Astrocyte (in vitro differentiated cells and primary cell): ENCODE results near the gene ST8SIA6. TPM values are rescaled to one million over a fixed set of nuclear protein-coding genes. Genes with fewer than 3 reads are reported as not detected.

Experiments used
- DNase-seq: peaks from one replicate; pipeline ENCODE4 v3.0.0-alpha.2; 2010; ENCODE audit warnings: low read depth
- FAIRE-seq: peaks from 2 replicates; lab custom pipeline; 2011; peaks lifted over from hg19 to GRCh38; lab: Jason Lieb, UNC
- H2AFZ ChIP-seq: 2 replicates; pipeline ENCODE4 v1.6.0; 2012; ENCODE audit warnings: low read depth, low read length, inconsistent platforms
- H3K27ac ChIP-seq: 2 replicates; pipeline ENCODE4 v1.5.1; 2011; ENCODE audit warnings: low read depth, low read length, inconsistent platforms
- H3K27me3 ChIP-seq: 2 replicates; pipeline ENCODE4 v1.6.0; 2011; ENCODE audit warnings: low read length, inconsistent platforms; ENCODE audit not compliant: insufficient read depth
- H3K36me3 ChIP-seq: 2 replicates; pipeline ENCODE4 v1.5.1; 2011; ENCODE audit warnings: low read length, inconsistent platforms; ENCODE audit not compliant: insufficient read depth
- H3K4me1 ChIP-seq: 2 replicates; pipeline ENCODE4 v1.5.1; 2011; ENCODE audit warnings: low read length, inconsistent platforms; ENCODE audit not compliant: insufficient read depth
- H3K4me2 ChIP-seq: 2 replicates; pipeline ENCODE4 v1.6.0; 2012; ENCODE audit warnings: low read length, inconsistent platforms
- H3K4me3 ChIP-seq: 2 replicates; pipeline ENCODE4 v1.5.1; 2011; ENCODE audit warnings: low read depth, mild to moderate bottlenecking, low read length, inconsistent platforms; ENCODE audit not compliant: insufficient read depth
- H3K79me2 ChIP-seq: 2 replicates; pipeline ENCODE4 v1.6.0; 2012; ENCODE audit warnings: mild to moderate bottlenecking, low read length, inconsistent platforms; ENCODE audit not compliant: insufficient read depth
- H3K9ac ChIP-seq: 2 replicates; pipeline ENCODE4 v1.6.0; 2012; ENCODE audit warnings: mild to moderate bottlenecking, low read length, inconsistent platforms
- H3K9me3 ChIP-seq: 2 replicates; pipeline ENCODE4 v1.5.1; 2012; ENCODE audit warnings: low read depth, mild to moderate bottlenecking, low read length, inconsistent platforms; ENCODE audit not compliant: insufficient read depth
- H4K20me1 ChIP-seq: 2 replicates; pipeline ENCODE4 v1.6.0; 2012; ENCODE audit warnings: low read length, inconsistent platforms; ENCODE audit not compliant: insufficient read depth
- H3K27ac Mint-ChIP-seq: one replicate; pipeline ENCODE4 v1.8.0; 2021; ENCODE audit warnings: mild to moderate bottlenecking, mixed read lengths; ENCODE audit not compliant: unreplicated experiment
- H3K27me3 Mint-ChIP-seq: one replicate; pipeline ENCODE4 v1.8.0; 2021; ENCODE audit warnings: low read depth, mixed read lengths; ENCODE audit not compliant: unreplicated experiment
- H3K36me3 Mint-ChIP-seq: one replicate; pipeline ENCODE4 v1.8.0; 2021; ENCODE audit warnings: low read depth, mixed read lengths; ENCODE audit not compliant: unreplicated experiment
- H3K4me1 Mint-ChIP-seq: one replicate; pipeline ENCODE4 v1.8.0; 2021; ENCODE audit warnings: low read depth, mixed read lengths; ENCODE audit not compliant: unreplicated experiment
- H3K4me3 Mint-ChIP-seq: one replicate; pipeline ENCODE4 v1.8.0; 2021; ENCODE audit warnings: mild to moderate bottlenecking, moderate library complexity, mixed read lengths; ENCODE audit not compliant: unreplicated experiment
- H3K9me3 Mint-ChIP-seq: one replicate; pipeline ENCODE4 v1.8.0; 2021; ENCODE audit warnings: mild to moderate bottlenecking, mixed read lengths; ENCODE audit not compliant: unreplicated experiment
- CTCF ChIP-seq: IDR thresholded peaks from 2 replicates; pipeline ENCODE4 v1.5.1; 2011; ENCODE audit warnings: low read depth, mild to moderate bottlenecking, inconsistent platforms, low read length, moderate library complexity; ENCODE audit not compliant: insufficient read depth
- EZH2 ChIP-seq: IDR thresholded peaks from 2 replicates; pipeline ENCODE4 v1.6.1; 2012; ENCODE audit warnings: mild to moderate bottlenecking, low read length, inconsistent platforms; ENCODE audit not compliant: insufficient read depth
- total RNA-seq: library from RNA; stranded (reverse); gene quantifications from 2 replicates; pipeline ENCODE4 v1.2.1, GENCODE V29; 2021

The ST8SIA6 gene
- total RNA-seq, 1 donor from 2014 or later: not detected

DNA sequence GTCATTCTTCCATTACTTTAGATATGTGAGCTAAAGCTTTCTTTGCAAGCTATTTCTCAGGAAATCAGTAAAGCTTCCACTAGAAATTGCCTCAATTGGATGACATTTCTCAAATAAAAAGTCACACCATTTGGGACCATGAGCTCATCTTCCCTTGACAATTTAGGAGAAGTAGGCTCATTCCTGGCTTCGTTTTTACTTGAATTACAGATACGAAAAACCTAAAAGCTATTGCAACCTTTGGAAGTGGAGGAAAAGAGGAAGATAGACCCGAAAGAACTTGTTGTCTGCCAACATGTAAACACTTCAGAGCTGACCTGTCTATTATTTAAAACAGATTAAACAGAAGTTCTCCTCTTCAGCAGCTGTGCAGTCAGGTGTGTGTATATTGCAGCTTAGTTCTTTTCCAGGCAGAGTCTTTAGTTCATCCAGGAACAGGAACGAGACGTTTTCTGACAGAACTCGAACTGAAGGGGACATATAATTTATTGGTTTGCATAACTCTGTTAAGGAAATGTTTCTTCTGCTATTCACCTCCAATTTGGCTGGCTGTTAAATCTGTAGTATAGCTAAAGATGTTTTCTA is 43.1 kb upstream of the ST8SIA6 start:
- H3K4me2 ChIP-seq: no peak overlapping the region
- no peak overlapping the region for H3K4me3 Mint-ChIP-seq
- H3K9me3 Mint-ChIP-seq: no peaks in the 10 kb centered on the region

GRCh38 chr10:17494626-17495260 is 40.3 kb upstream of the ST8SIA6 start:
- no peaks in the 10 kb centered on the region for H3K4me1 ChIP-seq
- H2AFZ ChIP-seq: no peak overlapping the region
- TF ChIP-seq EZH2 (no peak), CTCF (no peak)
- FAIRE-seq (no peak), DNase-seq (no peak)
- no peak overlapping the region for H3K27ac ChIP-seq
- no peaks in the 10 kb centered on the region for H3K9me3 Mint-ChIP-seq
- no peaks in the 10 kb centered on the region for H3K36me3 Mint-ChIP-seq
- H3K9ac ChIP-seq: no peak overlapping the region
- no peaks in the 10 kb centered on the region for H3K9me3 ChIP-seq
- H3K4me3 Mint-ChIP-seq: no peak overlapping the region
- no peaks in the 10 kb centered on the region for H3K27me3 ChIP-seq
- no peaks in the 10 kb centered on the region for H3K79me2 ChIP-seq
- no peak overlapping the region for H3K4me2 ChIP-seq
- H3K4me3 ChIP-seq: no peak overlapping the region
- no peaks in the 10 kb centered on the region for H3K4me1 Mint-ChIP-seq
- H3K27me3 Mint-ChIP-seq: no peaks in the 10 kb centered on the region
- H3K27ac Mint-ChIP-seq: no peak overlapping the region
- no peaks in the 10 kb centered on the region for H3K36me3 ChIP-seq
- H4K20me1 ChIP-seq: no peaks in the 10 kb centered on the region

More for the DNA sequence above, 43.1 kb upstream of the ST8SIA6 start:
- H3K27ac Mint-ChIP-seq: no peak overlapping the region
- H4K20me1 ChIP-seq: no peaks in the 10 kb centered on the region
- H3K36me3 ChIP-seq: no peaks in the 10 kb centered on the region
- no peaks in the 10 kb centered on the region for H3K27me3 ChIP-seq
- H3K36me3 Mint-ChIP-seq: no peaks in the 10 kb centered on the region
- no peak for FAIRE-seq
- H3K4me3 ChIP-seq: no peak overlapping the region
- H3K9me3 ChIP-seq: no peaks in the 10 kb centered on the region
- H3K9ac ChIP-seq: no peak overlapping the region
- H3K4me1 Mint-ChIP-seq: no peaks in the 10 kb centered on the region
- no peak for TF ChIP-seq CTCF
- no peak for TF ChIP-seq EZH2
- DNase-seq: no peak
- no peaks in the 10 kb centered on the region for H3K27me3 Mint-ChIP-seq
- H3K4me1 ChIP-seq: no peaks in the 10 kb centered on the region
- no peak overlapping the region for H3K27ac ChIP-seq
- H2AFZ ChIP-seq: no peak overlapping the region
- no peaks in the 10 kb centered on the region for H3K79me2 ChIP-seq

DNA sequence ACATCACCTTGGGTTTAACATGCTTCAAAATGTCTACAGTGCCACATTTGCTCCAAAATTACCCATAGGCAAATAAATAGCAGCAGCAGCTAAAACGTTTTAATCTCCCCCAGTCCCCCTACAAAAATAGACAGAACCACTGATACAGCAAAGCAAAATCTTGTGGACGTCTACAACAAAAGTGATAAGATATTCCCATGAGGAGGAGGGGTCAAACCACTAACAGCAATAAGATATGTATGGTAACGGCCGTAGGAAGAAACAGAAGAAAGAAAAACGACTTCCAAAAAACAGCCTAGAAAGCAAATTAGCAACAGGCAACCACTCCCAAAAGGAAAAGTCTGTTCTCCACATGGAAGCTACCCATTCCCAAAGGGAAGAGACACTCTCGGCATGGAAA is 34.5 kb upstream of the ST8SIA6 start:
- no peak overlapping the region for H3K9ac ChIP-seq
- Mint-ChIP-seq H3K4me3 (no peak overlapping the region), H3K27me3 (no peaks in the 10 kb centered on the region), H3K27ac (no peak overlapping the region), H3K9me3 (peaks cover 3% of the 10 kb centered on the region), H3K36me3 (no peaks in the 10 kb centered on the region), H3K4me1 (no peaks in the 10 kb centered on the region)
- no peak for FAIRE-seq
- TF ChIP-seq EZH2: no peak
- no peak for TF ChIP-seq CTCF
- no peak overlapping the region for H3K4me3 ChIP-seq
- DNase-seq: no peak
- H3K4me2 ChIP-seq: no peak overlapping the region
- no peaks in the 10 kb centered on the region for H3K79me2 ChIP-seq
- no peaks in the 10 kb centered on the region for H3K4me1 ChIP-seq
- H3K27ac ChIP-seq: no peak overlapping the region
- no peaks in the 10 kb centered on the region for H3K9me3 ChIP-seq
- H3K27me3 ChIP-seq: no peaks in the 10 kb centered on the region
- H4K20me1 ChIP-seq: no peaks in the 10 kb centered on the region
- peak overlapping the region; percentile 5 for H2AFZ ChIP-seq
- no peaks in the 10 kb centered on the region for H3K36me3 ChIP-seq
